GM19372 (cell line): Measurements from ENCODE around the gene C6orf120.
A peak's percentile ranks its signal among the peaks of the same experiment; 100 is the strongest.
"Not testable (repeated sequence)": the region's sequence is repeated elsewhere in the genome, so short reads cannot be mapped to it uniquely, and the experiment has no call there.

Experiments used
- ATAC-seq: cut with Tn5 transposase; IDR thresholded peaks from one replicate; pipeline ENCODE4 v1.9.1; 2021; ENCODE audit warnings: mild to moderate bottlenecking, low read depth, moderate library complexity; ENCODE audit not compliant: unreplicated experiment

Gene C6orf120

GRCh38 chr6:169677096-169677495, 24.8 kb upstream of the C6orf120 start:
- no peak for ATAC-seq

DNA sequence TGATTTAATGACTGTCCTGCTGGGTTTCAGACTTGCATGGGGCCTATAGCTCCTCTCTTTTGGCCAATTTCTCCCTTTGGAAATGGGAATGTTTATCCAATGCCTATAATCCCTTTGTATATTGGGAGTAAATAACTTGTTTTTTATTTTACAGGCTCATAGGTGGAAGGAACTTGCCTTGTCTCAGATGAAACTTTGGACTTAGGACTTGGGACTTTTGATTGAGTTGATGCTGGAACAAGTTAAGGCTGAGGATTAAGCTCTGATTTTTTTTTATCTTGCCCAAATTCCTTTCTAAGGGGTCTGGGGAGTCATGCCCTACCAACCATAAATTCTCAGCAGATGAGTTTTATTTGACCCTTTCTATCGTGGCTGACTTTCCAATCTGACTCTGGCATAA, 23.6 kb upstream of the C6orf120 start:
- ATAC-seq = no peak

DNA sequence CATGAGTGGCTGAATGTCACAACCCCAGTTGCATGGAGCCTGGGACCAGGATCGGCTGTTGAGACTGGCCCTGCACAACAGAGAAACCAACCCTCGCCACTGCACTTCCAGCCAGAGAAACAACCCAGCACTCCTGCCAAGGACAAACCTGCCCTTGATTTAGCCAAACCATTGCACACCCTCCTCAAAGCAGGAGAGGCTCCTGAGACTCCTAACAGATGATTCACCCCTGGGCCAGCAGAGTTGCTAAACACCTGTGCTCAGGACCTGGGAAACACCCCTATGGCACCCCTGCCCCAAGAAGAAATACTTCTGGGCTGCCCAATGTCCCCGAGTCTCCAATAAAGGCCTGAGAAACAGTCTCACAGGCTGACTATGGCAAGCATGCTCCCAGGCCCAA, 17.9 kb upstream of the C6orf120 start:
- ATAC-seq = no peak

- no peak for ATAC-seq
These were observed 16.1 kb upstream of the C6orf120 start for GRCh38 chr6:169685860-169686259.

- ATAC-seq = no peak
These were observed 12.6 kb upstream of the C6orf120 start for GRCh38 chr6:169689287-169689686.

DNA sequence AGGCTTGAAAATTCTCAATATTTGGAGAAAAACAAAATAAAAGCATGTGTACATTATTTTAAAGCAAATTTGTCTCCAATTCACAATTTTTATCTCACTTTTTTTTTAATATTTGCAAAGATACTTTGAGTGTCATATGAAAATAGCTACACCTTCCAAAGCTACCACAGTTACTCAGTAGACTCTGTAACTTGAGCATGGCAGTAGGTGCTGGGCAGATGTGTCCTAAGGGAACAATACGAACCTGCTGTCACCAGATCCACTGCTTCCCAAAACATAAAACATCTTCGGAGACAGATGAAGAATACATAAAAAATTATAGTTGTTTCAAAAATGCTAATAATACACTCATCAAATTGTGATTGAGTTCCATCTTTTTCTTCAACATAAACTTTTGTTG, 10.7 kb upstream of the C6orf120 start:
- ATAC-seq = no peak

- no peak for ATAC-seq
These were observed 9.4 kb upstream of the C6orf120 start for GRCh38 chr6:169692516-169692915.

DNA sequence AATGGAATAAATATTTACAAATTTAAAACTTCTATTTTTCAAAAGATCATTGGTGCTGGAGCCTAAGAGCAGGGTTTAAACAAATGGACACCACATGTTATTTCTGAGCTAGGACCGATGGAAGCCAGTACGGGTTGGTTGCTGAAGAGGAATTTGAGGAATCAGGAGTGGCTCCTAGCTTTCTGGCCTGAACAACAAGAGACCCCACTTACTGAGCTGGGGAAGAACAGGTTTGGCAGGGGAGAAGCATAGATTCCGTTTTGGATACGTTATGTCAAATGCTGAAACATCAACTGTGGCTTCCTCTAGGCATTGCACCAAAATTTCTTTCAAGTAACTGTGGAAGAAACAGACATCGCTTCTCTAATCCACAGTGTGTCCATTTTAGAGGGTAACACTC, 6.8 kb upstream of the C6orf120 start:
- no peak for ATAC-seq

GRCh38 chr6:169697115-169697514, 4.8 kb upstream of the C6orf120 start:
- not testable (repeated sequence) for ATAC-seq

DNA sequence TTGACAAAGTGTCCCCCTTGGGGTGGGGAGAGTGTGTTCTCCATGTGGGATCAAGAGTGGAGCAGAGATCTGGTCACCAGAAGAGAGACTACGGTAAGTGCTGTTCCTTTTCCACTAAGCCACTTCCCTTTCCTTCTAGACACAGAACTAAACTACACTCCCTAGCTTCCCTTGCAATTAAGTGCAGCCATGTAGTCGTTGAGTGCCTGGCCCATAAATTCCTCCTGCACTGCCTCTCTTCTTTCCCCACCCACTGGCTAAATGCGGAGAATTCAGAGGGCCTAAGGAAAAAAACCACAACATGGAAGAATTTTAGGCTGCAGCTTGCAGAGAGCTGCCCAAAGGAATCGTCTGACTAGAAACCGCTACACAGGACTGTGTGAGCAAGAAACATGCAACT, 1.6 kb upstream of the C6orf120 start:
- no peak for ATAC-seq

GRCh38 chr6:169701311-169701953, 494 bp upstream of the C6orf120 start:
- peak; percentile 3 for ATAC-seq

- ATAC-seq = peak; percentile 5
These were observed 917 bp downstream of the C6orf120 start for GRCh38 chr6:169702840-169703246.

- no peak for ATAC-seq
These were observed 5.8 kb downstream of the C6orf120 start for GRCh38 chr6:169707772-169708171.

GRCh38 chr6:169709293-169709692, 7.4 kb downstream of the C6orf120 start:
- no peak for ATAC-seq

DNA sequence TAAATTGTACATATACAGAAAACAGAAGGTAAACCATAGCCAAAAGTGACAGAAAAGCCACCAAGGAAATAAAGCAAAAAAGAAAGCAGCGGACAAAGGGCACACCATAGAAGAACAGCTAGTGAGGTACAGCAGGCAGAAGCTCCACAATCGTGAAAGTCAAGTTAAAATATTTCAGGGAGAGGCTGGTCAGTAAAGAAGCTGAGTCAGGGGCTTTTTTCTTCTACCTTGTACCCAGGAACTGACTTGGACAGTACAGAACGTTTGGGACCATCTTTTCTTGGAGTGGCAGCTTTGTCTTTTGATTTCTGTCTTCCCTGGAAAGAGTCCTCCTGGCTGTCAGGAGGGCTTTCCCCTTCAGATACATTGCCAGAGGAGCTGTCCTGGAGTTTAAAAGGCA, 8.1 kb downstream of the C6orf120 start:
- no peak for ATAC-seq

GRCh38 chr6:169714178-169714577, 12.3 kb downstream of the C6orf120 start:
- no peak for ATAC-seq

DNA sequence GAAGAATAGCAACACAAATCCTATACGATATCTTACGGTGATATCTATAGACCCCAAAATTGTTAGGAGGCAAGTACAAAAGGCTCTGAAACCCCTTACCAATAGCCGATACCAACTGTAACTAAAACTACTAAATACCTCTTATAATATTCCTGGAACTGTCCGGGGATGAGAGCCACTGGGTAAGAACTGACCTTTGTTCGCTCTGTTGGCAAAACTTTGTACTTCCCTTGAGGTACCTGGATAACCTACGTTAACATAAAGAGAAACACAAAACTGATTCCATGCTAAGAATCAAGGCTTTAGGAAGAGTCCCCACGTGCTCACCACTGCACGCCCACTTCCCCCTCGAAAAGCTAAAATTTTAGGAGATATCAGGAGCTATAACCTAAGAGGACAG, 12.7 kb downstream of the C6orf120 start:
- ATAC-seq = no peak

DNA sequence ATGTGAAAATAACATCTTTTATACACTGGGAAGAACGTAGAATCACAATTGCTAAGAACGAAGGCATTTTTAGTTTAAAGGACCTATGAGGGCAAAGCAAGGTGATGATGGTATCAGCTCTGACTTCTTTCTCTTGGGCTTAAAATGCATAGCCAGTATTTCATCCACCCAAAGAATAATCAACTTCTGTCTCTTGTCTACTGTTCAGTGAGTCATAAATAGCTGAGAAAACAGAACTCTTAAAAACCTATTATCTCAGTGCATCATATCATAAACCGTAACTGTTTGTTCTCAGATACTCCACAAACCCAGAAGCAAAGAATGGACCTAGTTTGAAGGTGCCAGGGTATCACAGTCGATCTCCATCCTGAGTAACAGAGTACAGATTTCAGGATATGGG, 17.2 kb downstream of the C6orf120 start:
- ATAC-seq = no peak

DNA sequence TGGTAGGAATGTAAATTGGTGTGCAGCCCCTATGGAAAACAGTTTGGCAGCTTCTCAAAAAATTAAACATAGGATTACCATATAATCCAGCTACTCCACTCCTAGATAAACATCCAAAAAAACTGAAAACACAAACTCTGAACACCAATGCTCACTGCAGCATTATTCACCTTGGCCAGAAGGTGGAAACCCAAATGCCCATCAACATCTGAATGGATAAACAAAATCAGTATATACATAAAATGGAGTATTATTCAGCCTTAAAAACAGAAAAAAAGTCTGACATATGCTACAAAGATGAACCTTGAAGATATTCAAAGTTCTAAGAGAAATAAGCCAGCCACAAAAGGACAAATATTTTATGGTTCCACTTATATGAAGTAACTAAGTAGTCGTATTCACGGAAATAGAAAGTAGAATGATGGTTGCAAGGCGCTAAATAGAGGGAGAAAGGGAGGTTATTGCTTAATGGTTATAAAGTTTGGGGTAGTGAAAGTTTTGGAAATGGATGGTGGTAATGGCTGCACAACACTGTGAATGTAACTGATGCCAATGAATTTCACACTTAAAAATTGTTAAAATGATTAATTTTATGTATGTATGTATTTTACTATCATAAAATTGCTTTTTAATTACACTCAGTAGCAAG, 18.4 kb downstream of the C6orf120 start:
- no peak for ATAC-seq

DNA sequence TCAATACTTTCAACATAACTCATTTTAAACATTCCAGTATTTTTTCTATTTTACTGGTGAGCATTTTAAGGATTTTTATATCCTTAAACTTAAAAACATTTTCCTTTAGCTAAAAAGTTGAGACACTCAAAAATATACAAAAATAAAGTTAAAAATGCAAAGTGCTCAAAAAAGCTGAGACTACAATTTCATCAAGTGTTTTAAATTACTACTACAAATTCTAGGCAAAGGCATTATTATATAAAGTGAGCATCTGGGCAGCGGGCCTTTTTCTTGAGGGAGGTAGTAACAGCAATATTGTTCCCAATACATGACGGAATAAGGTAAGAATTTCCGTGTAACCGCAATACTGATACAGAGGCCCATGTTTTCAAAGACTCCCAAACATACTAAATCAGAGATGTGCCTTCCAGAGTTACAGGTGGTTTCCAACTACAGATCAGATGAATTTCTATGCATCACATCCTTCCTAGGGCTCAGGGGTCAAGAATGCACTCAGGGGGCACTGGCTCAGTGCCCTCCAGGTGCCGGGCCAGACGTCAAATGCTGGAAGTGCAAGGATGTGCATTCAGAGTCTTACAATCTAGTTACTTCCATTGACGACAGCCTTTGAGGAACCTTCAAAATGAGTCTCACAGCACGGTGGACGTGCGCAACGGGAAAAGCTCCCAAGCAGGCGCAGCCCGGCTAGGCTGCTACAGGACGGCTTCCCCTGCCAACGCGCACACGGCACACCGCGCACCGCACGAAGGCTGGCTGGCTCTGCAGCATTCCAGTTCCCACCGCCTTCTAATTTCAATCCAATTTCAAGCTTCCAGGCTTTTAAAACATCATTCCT, 20.7 kb downstream of the C6orf120 start:
- no peak for ATAC-seq

DNA sequence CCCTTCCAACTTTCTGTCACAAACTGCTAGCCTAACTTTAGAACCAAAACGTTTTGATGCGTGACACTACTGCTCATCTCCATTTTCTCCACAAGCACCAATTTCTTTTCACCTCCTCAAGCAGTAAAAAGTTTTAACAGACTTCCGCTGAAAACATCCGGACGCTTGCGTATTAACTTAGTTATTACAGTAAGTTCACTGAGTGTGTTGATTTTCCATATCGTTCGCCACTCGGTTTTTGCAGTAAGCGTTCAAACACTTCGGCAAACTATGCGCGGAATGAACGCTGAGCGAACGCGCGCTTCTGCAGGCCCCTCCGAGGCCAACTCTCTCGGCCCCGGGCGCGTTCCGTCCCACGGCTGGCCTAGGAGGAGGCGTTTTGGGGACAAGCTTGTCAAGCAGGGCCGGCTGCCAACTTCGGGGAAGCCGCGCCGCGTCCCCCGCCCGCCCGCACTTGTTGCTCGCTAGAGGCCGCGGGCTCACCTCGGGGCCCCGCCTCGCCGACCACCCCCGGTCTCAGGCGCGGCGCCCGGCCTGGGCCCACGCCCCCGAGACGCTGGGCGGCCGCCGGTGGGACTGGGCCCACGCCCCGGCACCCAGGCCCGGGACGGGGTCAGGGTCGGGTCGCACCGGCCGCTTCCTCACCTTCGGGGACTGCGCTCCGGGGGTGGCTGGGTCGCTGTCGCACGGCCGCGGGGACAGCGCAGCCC, 21.4 kb downstream of the C6orf120 start:
- peak; percentile 33 for ATAC-seq
